Effector CD4-positive, alpha-beta T cell (primary cell): Measurements from ENCODE around the gene GLT8D1.

Source experiments
- DNase-seq: peaks from one replicate; pipeline ENCODE4 v3.0.0-alpha.2; 2020

Gene GLT8D1

DNA sequence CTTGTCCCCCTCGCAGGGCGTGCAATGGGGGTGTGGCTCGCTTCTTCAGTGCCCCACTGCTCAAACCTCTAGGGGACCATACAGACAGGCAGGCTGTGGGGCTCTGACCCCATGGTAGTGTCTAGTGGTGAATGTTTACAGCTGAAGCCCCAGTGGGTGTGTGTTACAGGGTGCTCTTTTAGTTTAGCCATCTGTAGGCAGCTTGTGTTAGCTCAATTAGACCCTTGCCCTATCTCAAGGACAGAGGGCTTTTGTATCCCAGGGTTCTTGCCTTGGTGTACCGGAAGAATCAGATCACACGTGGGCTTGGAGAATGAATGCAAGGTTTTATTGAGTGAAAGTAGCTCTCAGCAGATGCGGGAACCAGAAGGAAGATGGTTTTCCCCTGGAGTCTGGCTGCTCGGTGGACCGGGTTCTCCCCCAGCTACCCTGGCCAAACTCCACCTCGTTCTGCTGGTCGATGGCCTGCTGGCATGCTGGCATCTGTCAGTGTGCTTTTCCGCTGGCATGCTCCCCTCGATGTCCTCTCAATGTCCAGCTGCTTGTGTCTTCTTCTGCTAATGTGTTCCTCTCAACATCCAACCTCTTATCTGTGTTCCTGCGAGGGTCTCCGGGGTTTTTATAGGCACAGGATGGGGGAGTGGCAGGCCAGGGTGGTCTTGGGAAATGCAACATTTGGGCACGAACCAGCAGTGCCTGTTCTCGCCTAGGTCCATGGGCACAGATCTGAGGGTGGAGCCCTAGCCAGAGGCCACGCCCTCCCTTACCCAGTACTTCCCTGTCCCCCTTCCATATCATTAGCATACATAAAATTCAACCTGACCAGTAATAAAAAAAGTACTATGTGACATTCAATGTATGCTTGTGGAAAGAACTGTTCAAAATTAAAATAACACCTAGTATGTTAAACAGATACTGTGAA is 7.0 kb upstream of the GLT8D1 start:
- DNase-seq, result no peak

DNA sequence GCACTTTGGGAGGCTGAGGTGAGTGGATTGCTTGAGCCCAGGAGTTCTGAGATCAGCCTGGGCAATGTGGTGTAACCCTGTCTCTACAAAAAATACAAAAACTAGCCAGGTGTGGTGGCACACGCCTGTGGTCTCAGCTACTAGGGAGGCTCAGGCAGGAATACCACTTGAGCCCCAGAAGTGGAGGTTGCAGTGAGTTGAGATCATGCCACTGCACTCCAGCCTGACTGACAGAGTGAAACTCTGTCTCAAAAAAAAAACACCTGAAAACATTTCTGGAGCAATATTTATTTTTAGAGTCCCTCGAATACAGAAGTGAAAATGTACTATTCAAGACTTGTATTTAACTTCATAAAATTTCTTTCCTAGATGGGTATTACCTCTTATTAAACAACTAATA is 4.9 kb upstream of the GLT8D1 start:
- DNase-seq, result no peak

DNA sequence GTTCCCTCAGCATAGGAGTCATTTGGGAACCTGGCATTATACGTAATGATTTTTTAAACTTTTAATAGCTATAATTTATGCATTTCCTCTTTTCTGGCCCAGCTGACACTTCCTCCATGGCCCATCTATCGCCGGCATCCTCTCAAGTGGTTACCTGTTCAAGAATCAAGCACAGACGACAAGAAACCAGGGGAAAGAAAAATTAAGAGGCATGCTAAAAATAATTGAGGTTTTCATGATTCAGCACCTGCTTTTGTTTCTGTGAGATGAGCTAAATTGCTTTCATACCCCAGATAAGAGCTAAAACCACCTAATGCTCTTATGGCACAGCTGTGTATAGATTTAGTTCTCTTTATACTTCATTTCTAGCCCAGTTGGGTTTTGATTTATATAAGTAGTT is 2.0 kb upstream of the GLT8D1 start:
- no peak for DNase-seq

DNA sequence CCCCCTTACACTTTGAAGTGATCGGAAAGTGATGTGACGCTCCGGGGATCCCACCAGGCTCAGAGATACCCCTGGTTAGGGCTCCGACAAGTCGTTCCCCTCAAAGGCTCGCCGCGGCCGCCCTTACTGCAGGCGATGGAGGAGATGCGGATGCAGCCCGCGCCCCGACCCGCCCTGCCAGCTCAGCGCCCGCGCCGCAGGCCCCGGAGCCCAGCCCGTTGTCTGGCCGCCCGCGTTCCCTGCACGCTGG is 228 bp downstream of the GLT8D1 start:
- DNase-seq, result no peak

DNA sequence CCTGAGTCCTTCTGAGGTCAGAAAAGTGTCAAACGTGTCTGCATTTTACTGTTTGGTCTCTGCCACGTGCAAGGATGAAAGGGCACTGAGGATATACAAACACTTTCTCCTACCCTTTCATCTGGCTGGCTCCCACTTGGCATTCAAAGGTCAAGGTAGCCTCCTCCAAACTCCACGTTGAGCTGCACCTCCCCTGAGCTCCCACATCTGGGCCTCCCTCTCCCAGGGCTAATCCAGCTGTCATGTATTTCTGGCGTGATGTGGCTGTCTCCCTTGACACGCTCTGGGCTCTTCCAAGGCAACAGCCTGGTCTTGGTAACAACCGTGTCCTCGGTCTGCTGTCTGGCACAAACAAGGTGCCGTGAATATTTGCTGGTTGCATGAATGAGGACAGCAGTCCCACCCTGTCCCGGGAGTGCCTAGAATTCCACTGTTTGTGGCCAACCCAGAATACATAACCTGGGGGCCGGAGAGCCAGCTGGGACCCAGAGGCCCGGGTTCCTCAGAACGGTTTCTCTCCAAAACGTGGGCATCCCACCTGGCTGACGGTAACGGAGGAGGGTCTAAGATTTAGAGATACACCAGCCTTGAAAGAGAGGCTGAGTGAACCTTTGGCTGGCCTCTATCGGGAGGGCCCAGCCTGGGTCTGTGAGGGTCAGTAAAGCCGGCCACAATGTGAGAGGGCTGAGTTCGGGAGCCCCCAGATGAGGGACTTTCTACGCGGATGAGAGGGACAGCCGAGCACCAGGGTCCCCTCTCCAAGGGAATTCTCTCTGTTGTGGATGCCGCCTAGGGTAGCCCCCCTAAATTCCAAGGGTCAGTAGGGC is 767 bp downstream of the GLT8D1 start:
- no peak for DNase-seq

DNA sequence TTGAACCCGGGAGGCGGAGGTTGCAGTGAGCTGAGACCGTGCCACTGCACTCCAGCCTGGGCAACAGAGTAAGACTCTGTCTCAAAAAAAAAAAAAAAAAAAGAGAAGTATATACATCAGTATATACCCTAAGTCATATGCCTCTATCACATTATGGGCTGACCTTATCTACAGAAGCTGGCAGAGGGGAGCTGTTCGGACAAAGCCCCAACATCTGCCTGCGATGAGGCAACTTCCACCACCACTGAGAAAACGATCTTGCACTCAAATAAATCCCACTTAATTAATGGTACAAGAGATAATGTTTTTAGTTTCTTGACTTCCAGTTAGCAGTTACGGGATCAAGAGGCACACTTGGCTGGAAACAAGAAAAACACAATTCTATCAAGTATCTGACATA is 2.2 kb downstream of the GLT8D1 start:
- DNase-seq, result no peak

DNA sequence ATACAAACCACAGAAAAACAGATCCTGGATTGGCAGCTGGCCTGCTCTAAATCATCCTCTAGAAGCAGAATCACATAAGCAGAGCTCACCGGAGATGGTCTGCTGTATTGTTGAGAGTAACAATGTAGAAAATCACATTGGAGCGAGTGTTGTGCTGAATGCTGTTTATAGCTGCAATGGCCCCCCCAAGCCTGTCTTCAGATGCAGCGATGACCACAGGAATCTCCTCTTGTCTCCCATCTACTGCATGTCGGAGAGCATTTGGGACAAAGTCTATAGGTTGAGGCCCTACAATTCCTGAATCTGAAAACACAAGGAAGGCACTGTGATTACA is 8.0 kb downstream of the GLT8D1 start:
- no peak for DNase-seq

DNA sequence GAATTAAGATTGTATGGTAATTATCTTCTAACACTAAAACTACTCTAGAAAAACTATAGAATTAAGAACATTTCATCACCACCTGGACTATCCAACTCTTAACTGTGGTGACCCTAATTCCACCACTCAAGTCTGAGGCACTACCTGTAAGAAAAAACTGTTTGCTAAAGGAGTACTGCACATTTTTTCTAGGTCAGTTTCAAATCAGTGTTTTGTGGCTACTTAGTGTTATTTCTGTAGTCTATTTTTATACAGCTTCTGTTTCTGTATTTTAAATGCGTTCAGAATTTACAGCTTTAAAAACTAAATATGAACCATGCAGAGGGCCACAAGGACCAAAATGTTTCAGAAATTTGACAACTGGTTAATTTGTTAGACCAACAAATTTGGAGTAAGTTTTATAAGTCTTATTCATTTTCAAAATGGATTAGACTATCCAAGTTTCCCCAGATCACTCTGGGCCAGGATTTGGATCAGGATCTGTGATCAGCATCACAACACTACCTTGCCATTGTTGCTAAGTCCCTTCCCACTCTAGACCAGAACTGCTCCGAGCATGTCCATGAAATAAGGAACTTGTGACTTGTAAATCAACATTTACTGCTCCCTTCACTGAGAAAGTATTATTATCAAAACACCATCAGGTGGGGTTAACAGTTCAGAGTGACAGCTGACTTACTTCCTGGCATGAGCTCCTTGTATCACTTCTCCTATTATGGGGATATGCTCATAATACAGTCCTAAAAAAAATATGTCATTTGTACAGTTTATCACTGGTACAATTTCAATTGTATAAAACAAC is 8.6 kb downstream of the GLT8D1 start:
- DNase-seq, result no peak

DNA sequence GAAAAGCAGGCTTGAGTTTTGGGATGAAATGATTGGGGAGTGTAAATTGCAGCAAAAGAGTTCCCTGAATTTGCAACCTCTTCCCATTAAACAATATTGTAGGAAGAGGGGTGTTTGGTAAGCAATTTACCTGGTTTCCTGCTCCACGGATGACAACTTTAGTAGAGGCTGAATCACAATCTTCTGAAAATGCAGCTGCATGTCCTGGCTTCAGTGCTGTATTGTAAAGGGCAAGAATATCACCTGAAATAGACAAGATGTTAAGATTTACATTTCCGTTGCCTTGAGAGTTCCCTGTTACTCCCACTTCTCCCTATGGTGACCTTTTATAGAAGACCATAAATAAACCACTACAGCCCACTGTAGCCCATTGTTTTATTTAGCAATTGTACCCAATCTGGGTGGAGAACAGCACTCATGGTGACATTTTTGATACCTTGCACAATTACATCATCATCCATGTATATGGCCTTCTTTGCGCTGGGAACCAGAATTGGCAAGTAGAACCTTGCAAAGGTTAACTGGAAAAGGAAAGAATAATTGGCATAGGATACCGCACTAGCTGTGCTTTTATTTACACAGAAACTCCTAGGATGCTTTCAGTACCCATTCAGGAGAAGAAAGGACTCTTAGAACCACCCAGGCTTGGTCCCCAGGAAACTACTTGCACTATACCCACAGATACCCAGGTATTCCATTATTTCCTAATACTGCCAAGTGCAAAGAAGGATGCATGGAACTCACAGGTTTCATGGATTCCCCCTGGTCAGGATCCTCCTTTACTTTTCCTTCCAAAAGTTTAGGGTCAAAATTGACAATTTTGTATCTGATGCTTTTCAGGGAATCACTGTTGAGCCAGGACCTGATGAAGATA is 9.6 kb downstream of the GLT8D1 start:
- no peak for DNase-seq

DNA sequence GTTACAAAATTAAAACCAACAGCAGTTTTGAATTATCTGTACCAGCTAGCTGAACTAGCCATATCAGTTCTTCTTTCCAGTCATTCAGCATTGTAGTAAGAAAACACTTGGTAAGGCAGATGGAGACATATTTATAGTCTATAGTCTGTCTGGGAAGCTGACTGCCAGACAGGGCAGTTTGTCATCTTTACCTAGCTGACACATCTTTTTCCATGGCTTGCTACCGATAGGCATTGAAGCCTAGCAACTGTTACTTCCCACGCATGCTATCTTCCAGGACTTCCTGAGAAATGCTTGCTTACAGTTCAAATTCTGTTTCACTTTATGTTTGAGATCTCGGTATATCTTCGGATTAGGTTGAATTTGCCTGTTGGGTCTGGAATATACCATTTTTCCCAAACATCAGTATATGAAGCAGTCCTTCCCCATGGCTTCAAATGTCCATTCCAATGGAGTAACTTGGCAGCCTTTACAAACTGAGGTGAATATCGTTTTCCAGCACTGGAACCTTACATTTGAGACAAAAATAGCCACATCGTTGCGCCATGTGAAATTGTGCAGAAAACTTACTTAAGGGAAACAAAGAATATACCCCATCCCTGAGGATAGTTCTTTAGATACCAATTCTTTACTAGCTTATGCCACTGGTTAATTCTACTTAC is 10.9 kb downstream of the GLT8D1 start:
- DNase-seq, result no peak

DNA sequence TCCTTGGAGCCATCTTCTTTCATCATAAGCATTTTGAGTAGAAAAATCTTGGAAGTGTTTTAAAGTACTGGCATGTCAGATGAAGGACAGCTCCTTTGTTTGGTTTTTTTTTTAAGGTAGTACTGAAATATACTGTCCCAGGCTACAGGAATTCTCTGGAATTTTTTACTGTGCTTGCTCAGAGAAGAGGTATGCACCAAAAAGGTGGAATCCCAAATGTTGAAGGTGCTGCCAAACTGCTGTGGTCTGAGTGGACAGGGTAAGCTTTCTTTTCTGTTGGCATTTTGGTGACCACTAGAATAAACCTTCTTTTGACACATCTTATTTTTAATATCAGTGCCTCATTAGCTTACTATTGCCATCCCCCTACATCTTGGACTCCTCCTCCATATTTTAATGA is 12.5 kb downstream of the GLT8D1 start:
- no peak for DNase-seq

DNA sequence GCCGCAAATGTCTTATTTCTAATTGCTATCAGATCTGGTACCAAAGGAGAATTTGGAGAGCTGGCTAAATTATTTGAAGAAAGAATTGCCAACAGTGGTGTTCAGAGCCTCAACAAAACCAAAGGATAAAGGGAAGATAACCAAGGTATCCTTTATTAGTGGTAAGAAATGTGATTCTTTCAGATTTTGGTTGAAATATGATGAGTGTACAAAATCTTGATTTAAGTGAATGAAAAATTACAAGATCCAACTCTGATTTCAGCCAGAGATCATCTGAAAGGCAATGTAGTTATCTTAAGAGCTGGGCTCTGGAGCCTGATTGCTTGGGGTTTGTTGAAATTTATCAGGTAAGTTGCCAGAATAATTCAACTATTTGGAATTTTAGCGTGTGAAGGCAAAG is 15.0 kb downstream of the GLT8D1 start:
- DNase-seq, result no peak

DNA sequence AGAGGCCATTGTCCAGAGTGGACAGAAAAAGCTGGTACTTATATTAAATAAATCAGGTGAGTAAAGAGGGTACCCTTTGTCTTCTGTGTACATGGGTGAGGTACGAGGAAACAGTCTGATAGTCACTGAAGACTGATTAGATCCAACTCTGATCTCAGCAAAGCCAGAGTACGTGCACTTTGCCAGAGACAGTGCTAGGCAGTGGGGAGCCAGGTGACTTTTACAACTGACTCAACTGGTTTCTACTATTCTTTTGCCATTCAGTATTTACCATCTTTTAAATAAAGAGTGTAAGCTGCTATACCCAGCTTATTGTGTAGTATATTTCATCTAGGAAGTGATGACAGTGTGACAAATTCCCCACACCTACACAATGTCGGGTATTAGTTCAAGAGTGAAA is 16.4 kb downstream of the GLT8D1 start:
- no peak for DNase-seq

DNA sequence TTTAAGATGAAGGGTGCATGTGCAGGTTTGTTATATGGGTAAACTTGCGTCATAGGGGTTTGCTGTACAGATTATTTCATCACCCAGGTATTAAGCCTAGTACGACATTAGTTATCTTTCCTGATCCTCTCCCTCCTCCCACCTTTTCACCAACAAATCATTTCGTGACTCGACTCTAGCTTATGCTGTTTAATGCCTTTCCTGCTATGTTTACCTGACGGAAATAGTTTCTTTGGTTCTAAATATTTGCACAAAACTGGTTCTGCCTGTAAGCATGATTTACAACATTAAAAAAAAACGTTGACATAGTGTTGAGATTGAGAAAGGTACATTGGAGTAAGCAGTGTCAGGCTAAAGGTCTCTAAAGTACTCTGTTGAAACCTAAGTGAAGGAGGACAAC is 17.3 kb downstream of the GLT8D1 start:
- DNase-seq, result no peak

DNA sequence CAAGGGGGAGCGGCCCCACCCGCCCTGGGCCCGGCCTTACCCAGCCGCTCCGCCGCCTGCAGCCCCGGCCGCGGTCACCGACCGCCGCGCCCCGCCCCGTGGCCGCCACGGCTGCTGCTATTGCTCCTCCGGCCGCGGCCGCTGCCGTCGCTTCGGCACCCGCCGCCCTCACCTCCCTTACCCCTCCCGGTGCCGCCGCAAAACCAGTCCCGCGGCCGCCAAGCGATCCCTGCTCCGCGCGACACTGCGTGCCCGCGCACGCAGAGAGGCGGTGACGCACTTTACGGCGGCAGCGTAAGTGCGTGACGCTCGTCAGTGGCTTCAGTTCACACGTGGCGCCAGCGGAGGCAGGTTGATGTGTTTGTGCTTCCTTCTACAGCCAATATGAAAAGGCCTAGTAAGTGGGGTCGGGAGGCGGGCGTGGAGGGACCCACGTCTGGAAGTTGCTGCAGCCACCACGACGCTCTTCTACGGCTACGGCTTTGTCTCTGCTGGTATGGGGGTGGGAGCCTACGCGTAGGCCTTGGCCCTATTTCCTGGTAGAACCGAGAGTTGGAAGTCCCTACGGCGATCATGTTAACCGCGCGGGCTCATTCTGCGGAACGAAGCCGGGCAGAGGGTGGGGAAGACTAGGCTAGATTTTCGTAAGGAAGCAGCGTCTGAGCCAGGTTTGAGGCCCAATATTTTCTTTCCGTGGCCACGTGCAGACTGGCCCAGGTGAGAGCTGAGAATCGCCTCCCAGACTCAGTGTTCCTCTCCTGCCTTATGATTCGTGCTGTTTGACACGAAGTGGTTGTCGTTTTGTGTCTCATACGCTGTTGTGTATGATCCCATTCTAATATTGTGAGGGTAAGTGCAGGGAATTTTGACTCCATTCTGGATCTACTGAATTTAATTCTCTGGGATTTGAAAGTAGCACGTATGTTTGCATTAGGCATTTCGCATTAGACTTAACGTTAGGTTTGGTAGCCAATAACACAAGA is 19.6 kb downstream of the GLT8D1 start, which contains the start of the genes GNL3 and PBRM1:
Gene GNL3 (plus strand): TSS at position 324 of the 983 bp plus-strand sequence. CDS start 61 bp downstream, at position 385.
Gene PBRM1 (minus strand): TSS at position 205 of the 983 bp plus-strand sequence.
- peak; percentile 90 for DNase-seq

DNA sequence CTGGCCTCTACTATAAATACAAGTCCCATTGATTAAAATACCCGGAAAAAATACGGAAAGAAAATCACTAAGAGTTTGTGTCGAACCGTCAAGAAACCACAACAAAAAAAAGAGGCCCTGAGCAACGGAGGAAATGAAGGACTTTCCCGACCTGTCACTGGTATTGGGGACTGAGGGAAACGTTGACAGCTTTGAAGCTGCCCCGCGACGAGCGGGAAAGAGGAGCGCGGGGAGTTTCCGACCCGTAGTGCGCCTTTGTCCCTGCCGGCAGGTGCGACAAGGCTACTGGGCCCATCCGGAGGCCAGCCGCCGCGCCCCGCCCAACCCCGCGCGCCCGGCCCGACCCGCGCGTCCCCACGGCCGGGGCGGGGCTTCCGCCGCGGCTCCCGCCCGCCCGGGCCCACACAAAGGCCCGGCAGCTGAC is 20.3 kb downstream of the GLT8D1 start:
- DNase-seq, result peak; percentile 74

DNA sequence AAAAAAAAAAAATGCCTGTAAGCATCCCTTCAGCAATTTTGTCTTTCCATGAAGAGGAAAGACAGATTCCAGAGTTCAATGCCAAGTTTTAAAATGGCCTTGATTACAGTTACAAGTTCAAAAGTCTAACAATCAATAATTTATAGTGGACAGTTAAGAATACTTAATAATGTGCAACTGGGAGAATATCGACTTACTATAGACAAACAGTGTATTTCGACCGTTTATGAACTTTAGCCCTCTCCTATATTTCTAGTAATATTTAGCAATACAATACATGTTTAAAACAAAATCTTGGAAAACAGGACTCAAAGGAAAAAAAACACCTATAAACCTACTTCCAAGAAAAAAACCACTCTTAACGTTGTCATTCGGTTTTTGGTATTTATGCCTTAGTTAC is 21.4 kb downstream of the GLT8D1 start:
- no peak for DNase-seq

DNA sequence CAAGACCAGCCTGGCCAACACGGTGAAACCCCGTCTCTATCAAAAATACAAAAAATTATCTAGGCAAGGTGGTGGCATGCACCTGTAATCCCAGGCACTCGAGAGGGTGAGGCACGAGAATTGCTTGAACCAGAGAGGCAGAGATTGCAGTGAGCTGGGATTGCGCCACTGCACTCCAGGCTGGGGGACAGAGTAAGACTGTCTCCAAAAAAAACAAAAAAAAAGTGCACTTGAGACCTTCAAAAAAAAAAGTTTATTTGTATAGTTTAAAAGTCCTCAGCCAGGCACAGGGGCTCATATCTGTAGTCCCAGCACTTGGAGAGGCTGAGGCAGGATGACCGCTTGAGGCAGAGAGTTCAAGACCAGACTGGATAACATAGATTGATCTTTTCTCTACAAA is 22.0 kb downstream of the GLT8D1 start:
- DNase-seq, result no peak

DNA sequence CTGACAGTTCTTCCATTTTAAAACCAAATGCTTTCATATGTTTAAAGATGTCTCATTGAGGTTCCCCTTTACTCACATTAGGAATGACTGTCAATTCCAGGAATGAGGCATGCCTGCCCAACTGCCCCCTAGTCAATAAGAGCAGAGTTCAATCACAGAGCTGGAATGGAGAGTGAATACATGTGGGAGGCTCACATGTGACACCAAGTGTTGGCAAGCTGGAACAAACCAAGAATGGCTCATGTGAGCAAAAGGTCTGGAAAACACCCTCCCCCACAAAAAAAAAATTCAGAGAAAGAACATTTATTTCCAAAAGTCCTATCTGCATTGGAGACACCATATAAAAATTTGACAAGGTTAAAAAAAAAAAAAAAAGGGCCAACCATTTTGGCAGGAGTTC is 23.6 kb downstream of the GLT8D1 start:
- no peak for DNase-seq

DNA sequence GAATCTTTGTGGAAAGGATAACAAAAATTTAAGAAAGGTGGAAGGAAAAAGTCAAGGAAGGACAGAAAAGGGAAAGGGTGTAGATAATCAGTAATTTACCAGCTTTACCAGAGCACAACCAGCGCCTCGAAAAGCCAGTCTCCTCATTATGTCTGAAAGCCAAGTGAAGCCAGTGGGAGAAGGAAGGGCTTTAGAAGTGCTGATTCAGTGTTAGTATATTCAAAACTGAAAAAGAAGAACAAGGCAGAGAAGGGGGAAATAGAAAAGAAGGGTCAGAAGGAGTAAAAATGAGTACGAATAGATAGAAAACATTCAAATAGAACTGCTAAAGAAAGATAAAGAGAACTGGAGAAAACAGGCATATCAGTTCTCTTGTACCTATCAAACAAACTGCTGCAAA is 24.0 kb downstream of the GLT8D1 start:
- no peak for DNase-seq

DNA sequence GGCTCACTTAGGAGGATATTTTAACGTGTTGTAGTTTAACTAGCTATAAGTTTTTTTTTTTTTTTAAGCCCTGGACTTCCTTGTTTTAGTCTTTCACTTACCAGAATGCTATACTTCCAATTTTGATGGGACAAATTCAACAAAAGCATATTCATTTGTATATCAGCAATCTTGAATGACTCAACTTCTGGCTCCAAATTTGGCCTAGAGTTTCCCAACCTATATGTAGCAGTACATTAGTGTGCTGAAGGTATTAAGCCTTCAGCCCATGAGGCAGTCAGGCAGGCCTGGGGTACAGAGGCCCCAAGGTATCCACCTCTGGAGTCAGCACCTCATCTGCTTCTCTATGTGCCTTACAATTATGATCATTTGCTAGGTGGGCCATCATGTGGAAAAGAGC is 25.8 kb downstream of the GLT8D1 start:
- DNase-seq, result no peak
